ENCODE results near the gene ERN1. TPM values are rescaled to one million over a fixed set of nuclear protein-coding genes. Genes with fewer than 3 reads are reported as not detected.

ERN1 gene
- polyA plus RNA-seq, 4 donors, result 8.8 to 10.7 (median 9.5) TPM

- DNase-seq (ENCODE audit: low read depth in 4 of 4, low spot score in 3 of 4), result no peak
Measured at GRCh38 chr17:64115822-64116534, 14.0 kb downstream of the ERN1 start.

GRCh38 chr17:64115043-64115698, 14.8 kb downstream of the ERN1 start:
- no peak for DNase-seq (ENCODE audit: low read depth in 4 of 4, low spot score in 3 of 4)

GRCh38 chr17:64113006-64113405, 16.9 kb downstream of the ERN1 start:
- no peak for DNase-seq (ENCODE audit: low read depth in 4 of 4, low spot score in 3 of 4)

- DNase-seq (ENCODE audit: low read depth in 4 of 4, low spot score in 3 of 4), result no peak
Measured at GRCh38 chr17:64111831-64112230, 18.1 kb downstream of the ERN1 start.

- no peak for DNase-seq (ENCODE audit: low read depth in 4 of 4, low spot score in 3 of 4)
Measured at GRCh38 chr17:64110379-64111152, 19.4 kb downstream of the ERN1 start.

GRCh38 chr17:64109400-64109799, 20.5 kb downstream of the ERN1 start:
- no peak for DNase-seq (ENCODE audit: low read depth in 4 of 4, low spot score in 3 of 4)

GRCh38 chr17:64107500-64108236, 22.3 kb downstream of the ERN1 start:
- DNase-seq (ENCODE audit: low read depth in 4 of 4, low spot score in 3 of 4), result no peak

- DNase-seq (ENCODE audit: low read depth in 4 of 4, low spot score in 3 of 4), result no peak
Measured at GRCh38 chr17:64106918-64107317, 23.0 kb downstream of the ERN1 start.

GRCh38 chr17:64103391-64104364, 26.3 kb downstream of the ERN1 start:
- DNase-seq (ENCODE audit: low read depth in 4 of 4, low spot score in 3 of 4), result no peak

GRCh38 chr17:64102627-64103390, 27.1 kb downstream of the ERN1 start:
- DNase-seq (ENCODE audit: low read depth in 4 of 4, low spot score in 3 of 4), result no peak

- no peak for DNase-seq (ENCODE audit: low read depth in 4 of 4, low spot score in 3 of 4)
Measured at GRCh38 chr17:64099543-64099942, 30.4 kb downstream of the ERN1 start.

- DNase-seq (ENCODE audit: low read depth in 4 of 4, low spot score in 3 of 4), result no peak
Measured at GRCh38 chr17:64097196-64097936, 32.6 kb downstream of the ERN1 start.

GRCh38 chr17:64096037-64096436, 33.9 kb downstream of the ERN1 start:
- DNase-seq (ENCODE audit: low read depth in 4 of 4, low spot score in 3 of 4), result no peak

GRCh38 chr17:64095144-64095882, 34.6 kb downstream of the ERN1 start:
- no peak for DNase-seq (ENCODE audit: low read depth in 4 of 4, low spot score in 3 of 4)

GRCh38 chr17:64094412-64094811, 35.5 kb downstream of the ERN1 start:
- no peak for DNase-seq (ENCODE audit: low read depth in 4 of 4, low spot score in 3 of 4)

GRCh38 chr17:64092952-64093451, 36.9 kb downstream of the ERN1 start:
- no peak for DNase-seq (ENCODE audit: low read depth in 4 of 4, low spot score in 3 of 4)

GRCh38 chr17:64092113-64092512, 37.8 kb downstream of the ERN1 start:
- no peak for DNase-seq (ENCODE audit: low read depth in 4 of 4, low spot score in 3 of 4)
